Hippocampal formation (tissue), 2 donors: ENCODE results near the gene WWTR1.

Experiments
- DNase-seq, 2 donors: peaks; one replicate each; lab custom pipeline; 2025; lab: John Stamatoyannopoulos, UW

WWTR1 gene

DNA sequence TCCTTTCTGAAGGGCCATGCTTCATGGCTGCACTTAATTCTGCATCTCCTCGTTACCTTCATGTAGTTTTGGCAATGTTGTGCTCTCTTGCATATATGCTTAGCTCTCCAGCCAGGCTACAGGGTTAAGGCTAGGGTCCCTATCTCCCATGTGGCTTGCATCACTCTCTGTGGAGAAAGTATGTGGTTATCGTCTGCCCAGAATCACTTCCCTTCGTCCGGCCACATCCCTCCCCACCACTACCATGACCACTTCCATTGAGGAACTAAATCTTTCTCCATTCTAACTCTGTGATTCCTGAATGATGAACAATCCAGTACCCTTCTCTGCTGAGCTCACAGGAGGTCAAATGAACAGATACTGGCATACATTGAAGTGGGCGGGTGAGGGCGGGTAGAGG lies 34.0 kb downstream of the WWTR1 start:
- no peak for DNase-seq

DNA sequence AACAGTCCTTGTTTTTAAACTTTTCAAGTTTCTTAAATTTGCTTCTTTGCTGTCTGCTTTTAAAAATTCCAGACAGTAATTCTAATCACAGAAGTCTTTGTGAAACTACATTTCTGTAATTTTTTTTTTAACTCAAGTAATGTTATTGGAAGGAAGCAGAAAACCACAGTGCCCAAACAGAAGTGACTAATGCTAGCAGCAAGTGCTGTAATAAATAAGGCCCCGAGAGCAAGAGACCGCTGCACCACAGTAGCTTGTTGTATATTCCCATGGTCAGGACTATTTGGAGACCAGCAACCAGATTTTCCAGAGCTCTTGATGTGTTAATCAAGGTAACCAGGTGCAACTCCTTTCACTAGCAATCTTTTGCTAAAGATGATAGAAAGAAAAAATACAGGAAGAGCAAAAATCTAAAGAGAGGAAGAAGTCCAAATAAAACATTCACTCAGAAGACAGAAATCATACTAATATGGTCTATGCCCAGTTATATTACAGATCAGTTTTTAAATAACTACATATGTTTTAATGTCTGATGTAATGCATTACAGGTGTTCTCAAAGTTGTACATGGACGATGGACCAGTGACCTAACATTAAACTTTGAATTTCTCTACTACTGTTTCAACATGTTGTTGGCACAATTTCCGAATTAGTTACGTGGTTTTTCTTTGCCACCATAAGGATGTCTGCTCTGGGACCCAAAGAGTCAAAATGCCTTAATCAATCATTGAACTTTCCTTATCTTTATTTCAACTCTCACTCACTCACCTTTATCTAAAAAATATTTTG lies 36.4 kb downstream of the WWTR1 start:
- no peak for DNase-seq

DNA sequence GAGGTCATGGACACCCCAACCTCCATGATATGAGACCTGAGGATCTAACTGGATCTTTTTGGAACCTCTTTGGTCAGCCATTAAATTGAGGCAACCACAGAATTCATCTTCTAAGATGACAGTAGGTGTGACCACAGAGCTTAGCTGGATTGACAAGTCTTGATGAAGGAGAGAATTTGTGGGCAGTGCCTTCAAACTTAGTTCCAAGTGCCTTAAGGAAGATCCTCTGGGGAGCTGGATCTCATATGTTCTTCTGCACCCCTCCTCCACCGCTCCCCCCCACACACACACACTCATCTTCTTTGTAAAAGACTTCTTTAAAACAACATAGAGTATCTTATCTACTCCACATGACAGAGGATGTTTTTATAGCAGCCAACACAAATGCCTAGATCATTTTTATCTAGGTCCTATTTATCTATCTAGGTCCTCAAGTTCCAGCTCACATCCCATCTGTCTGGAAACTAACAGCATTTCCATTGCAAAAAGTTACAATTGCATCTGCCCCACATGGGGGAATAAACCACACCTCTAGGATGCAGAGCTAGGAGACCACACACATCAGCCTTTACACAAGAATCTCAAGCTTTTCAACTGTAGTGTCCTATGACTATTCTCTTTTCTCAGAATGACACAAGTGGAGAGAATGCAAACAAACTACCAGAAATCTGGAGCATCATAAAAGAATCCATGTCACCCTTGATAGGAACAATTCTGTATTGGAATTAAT lies 37.4 kb downstream of the WWTR1 start:
- DNase-seq = no peak

DNA sequence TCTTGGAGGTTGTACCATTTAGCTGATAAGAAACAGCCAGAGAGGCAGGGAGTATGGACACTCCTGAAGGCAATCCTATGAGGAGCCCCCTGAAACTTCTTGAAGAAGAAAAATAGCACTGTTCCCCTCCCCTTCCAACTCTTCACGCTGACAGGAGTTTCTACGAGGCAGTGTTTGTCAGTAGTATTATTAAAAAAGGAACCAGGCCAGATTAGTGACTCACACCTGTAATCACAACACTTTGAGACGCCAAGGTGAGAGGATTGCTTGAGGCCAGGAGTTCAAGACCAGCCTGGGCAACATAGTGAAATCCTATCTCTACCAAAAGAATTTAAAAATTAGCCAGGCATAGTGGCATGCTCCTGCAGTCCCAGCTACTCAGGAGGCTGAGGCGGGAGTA lies 38.7 kb downstream of the WWTR1 start:
- no peak for DNase-seq

DNA sequence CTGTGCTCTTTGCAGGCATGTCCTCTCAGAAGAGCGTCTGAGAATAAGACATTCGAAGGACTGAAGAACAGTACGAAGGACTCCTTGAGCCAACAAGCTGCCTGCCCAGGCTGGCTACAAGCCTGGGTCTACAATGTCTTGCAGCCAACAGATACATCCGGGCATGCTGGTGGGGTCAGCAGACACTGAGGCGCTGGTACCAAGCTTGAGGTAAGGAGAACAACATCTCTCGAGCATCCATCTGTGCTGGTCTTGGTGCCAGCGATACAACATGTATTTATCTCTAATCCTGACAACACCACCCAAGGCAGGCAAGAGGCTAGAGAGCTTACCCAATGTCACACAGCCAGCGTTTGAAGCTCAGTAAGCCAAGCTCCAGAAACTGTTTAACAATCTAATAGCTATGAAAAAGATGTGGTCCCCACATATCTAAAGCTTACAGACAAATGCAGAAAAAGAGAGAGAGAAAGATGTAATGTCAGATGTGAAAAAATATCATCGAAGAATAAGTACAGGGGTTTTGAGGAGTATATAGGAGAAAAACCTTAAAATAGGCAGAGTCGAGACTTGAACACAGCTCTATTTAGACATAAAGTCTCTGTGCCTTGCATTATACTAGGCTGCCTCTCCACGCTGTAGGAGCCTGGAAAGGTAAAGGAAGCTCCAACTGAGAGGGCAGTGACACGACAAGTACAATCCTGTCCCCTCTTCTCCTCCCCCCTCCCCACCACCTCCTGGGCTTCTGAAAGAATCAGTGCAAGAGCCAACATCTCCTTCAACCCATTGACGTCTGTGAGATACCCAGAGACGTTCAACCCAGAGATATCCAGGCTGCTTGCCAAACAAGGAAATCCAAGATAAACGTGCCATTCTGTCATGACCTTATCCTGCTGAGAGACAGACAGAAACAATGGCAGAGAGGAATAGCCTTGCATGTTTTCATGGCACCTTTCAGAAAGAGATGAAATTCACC lies 39.4 kb downstream of the WWTR1 start:
- peak in 1 of 2 donors; percentile 5 for DNase-seq

DNA sequence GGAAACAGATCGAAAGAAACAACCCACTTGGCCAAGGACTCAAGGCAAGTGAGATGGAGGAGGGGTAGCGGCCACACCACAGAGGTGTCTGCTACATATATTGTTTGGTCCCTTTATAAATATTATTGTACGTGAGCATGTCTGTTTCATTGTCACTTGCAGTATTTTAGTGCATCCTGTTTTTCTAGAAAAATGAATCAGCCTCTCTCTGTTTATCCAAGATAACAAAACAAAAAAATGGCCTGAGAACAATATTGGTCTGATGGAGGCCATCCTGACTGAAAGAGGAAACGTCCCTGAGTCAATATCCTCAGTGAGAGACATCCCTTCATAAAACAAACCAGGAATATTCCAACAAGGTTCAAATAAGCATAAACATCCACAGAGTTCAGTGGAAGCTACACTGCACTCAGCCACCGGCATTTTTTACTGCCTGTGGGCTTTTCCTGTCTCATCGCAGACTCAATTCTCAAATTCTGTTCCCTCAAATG lies 42.0 kb downstream of the WWTR1 start:
- DNase-seq = no peak

DNA sequence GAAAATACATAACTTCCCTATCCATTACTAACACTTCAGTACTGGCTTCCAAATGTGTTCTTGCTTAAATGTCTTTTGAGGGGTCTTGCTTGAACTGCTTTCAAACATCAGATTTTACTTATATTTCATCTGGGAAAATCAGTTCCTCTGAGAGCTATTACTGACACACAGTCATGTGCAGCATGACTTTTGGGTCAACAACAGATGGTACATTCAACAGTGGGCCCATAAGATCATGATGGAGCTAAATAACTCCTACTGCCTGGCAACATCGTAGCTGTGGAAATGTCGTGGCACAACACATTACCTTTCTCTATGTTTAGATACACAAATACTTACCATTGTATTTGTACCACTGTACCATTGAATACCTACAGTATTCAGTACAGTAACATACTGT lies 43.8 kb downstream of the WWTR1 start:
- no peak for DNase-seq

DNA sequence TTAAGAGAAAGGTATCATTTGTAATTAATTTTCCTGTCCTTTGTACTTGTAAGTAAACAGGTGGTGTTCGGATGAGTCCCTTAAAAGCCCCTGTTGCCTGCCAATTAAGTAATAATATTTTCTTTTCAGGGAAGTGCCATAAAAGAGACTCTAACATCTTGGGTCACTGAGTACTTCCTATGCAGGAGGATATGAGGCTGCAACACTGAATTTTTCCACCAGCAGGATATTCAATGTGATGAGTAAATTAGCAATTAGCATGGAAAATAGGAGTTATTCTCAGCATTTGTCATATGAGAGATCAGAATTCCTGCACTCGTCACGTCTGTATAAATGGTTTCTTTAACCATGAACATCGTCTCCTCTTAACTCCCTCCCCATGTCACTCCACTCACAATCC lies 45.4 kb downstream of the WWTR1 start:
- DNase-seq = no peak

DNA sequence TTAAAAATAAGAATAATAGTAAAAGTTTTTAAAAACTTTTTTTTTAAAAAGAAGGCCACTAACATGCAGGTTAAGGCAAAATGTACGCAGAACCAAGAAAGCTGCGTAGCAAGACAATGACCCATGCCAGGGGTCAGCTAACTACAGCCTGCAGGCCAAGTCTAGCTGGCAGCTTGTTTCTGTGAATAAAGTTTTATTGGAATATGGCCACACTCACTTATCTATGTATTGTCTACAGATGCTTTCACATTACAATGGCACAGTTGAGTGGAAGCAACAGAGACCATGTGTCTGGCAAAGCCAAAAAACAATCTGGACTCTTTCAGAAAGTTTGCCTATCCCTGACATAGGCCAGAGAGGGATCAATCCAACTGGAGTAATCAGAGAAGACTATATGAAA lies 46.7 kb downstream of the WWTR1 start:
- DNase-seq = no peak

DNA sequence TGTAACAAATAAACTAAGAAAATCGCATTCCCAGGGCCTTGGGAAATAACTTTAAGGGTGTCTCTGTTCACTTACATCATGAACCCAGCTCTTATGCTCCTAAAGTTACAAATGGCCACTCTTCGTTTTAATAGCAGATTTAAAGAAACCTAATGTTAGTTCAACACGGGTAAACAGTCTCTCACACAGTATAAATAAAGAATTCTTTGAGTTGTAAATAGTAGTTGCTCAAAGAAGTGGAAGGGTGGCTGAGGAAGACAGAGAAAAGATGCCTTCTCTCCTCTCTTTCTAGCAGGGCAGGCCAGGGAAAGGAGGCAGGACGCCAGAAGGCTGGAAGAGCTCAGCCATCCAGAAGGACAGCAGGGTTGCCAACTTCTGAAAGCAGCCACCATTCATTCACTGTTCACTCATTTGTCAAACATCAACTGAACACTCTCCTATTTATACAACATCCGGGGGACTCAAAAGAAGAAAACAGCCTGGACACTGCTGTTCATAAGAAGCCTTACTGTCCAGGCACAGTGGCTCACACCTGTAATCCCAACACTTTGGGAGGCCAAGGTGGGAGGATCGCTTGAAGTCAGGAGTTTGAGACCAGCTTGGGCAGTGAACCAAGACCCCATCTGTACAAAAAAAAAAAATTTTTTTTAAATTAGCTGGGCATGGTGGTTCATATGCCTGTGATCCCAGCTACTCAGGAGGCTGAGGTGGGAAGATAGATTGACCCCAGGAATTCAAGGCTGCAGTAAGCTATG lies 47.3 kb downstream of the WWTR1 start:
- peak; percentile 37 to 69 for DNase-seq

DNA sequence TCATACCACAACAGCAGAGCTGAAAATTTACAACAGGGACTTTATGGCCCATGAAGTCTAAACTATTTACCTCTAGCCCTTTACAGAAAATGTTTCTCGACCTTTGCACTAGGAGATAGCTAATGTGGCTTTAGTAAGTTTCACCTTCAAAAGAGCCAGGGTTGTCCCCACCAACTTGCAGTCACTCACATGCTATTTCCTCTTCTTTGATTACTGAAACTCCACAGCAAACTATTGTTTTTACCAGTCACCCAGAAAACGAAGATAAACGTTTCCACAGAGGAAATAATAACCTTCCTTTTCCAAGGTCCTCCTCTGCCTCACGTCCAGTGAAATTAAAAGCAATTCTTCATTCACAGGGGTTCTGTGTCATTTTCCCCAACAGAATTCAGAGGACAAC lies 48.2 kb downstream of the WWTR1 start:
- no peak for DNase-seq

DNA sequence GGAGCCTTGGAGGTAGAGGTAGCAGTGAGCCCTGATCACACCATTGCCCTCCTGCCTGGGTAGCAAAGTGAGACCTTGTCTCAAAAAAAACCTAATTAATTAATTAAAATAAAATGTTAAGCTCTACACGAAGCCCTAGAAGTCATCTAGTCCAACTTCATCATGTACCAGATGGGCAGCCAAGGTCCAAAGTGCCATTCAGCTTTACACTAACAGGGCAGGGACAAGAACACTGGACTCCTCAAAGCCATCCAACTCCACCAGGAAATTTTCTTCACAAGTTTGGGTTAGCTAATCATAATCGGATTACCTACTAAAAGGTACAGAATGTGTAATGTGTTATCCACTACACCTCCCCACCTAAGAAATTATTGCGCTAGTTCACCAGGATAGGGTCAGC lies 48.8 kb downstream of the WWTR1 start:
- no peak for DNase-seq

DNA sequence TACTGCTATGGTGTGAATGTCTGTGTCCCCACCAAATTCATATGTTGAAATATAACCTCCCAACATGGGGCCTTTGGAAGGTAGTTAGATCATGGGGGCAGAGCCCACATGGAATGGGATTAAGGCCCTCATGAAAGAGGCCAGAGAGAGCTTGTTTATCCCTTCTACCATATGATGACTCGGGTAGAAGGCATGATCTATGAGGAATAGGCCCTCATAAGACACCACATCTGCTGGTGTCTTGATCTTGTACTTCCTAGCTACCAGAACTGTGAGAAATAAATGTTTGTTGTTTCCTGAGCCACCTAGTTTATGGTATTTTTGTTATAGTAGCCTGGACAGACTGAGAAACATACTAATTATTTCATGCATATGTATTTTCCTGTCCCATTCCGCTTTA lies 51.9 kb downstream of the WWTR1 start:
- DNase-seq = no peak

DNA sequence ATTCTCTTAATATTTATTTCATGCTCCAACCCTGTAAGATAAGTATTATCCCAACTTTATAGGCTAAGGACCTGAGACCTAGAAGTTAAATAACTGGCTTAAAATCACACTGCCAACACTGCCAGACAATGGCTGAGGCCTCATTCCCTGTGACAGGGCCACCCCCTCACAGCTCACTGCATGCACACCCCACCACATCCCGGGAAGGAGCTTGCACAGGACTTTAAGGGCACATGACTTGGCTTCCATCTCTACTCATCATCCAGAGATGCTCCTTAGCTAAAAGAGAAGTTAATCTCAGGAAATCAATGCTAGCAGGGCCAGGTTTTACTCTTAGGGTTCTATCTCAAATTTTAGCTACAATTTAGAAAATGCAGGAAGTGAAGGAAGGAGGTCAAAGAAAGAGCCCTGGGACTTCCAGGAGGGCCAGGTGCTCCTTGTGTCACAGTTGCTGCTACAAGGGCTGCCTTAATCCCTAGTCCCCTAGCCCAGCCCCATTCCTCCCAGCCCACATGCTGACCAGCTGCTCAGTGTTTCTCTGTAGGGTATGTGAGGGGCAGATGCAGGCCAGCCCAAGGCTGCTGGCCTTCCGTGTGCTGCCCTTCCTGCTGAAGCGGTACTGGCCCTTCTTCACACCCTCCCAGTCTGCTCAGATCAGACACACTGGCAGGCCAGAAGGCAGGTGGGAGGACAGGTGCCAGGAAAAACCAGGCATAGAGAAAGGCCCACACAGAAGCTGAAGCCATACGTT lies 53.5 kb downstream of the WWTR1 start:
- DNase-seq = no peak

DNA sequence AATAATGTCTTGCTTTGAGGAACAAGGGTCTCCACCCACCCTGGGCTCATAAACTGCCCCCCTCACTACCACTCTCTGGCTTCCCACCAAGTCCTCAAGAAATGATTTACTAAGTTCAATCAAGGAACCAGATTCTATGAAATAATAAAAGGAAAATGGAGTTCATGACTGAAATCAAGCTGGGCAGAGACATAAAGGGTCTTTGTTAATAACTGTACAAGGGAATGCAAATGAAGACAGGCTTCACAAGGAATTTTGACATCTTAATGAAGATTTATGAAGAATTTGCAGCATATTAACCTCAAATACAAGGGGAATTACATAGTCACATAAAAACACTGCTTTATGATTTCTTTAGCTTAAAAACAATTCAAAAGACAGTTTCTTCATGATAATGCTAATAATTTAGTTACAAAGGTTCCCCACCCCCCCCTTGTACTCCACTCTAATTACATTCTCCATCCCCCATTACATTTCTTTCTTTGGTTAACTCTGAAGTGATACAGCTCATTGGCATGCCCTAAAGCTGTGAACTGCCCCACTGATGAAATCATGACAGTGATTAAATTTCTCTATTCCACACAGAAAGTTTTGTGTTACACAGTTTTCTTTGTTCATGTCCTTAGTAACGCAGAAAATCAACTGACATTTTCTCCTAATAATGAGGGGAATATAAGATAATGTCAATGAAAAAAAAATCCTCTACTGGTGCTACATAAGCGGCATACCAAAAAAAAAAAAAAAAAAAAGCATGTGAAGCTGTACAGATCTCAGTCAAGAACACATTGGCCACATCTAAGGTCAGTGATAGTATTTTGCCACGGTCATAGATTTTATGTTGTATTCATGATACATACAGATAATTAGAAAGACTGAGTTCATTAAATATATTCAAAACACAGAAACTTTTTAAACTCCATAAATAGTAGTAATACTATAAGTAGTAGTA lies 54.4 kb downstream of the WWTR1 start:
- no peak for DNase-seq

DNA sequence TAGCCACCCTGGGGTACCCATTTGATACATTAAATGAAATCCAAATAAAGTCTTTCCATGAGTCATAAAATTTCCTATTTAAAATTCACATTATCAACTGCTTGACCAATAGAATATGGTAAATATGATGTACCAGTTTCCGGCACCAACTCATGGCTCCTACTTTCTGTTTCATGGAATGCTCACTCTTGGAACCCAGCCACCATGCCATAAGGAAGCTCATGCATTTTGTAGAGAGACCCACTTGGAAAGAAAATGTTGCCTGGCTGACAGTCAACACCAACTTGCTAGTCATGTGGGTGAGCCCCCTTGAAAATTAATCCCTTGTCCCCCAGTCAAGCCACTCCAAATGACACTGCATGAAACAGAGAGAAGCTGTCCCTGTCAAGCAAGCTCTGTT lies 57.2 kb downstream of the WWTR1 start:
- no peak for DNase-seq

DNA sequence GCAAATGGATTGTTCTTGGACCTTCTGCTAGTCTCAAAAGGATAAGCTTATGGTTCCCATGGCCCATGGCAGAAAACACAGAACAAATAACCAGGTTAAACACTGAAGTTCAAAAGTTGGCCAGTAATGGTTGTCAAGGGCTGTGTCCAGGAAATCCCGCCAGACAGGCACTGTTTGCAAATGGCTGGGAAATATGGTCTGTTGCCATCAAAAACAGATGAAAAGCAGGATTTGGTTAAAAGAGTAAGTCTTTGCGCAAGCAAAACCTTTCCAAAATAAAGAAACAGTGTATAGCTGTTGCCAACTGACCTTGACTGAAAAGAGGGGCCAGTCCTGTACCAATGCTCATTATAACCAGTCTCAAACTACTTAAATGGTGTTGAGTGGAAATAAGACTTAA lies 58.6 kb downstream of the WWTR1 start:
- peak in 1 of 2 donors; percentile 24 for DNase-seq

DNA sequence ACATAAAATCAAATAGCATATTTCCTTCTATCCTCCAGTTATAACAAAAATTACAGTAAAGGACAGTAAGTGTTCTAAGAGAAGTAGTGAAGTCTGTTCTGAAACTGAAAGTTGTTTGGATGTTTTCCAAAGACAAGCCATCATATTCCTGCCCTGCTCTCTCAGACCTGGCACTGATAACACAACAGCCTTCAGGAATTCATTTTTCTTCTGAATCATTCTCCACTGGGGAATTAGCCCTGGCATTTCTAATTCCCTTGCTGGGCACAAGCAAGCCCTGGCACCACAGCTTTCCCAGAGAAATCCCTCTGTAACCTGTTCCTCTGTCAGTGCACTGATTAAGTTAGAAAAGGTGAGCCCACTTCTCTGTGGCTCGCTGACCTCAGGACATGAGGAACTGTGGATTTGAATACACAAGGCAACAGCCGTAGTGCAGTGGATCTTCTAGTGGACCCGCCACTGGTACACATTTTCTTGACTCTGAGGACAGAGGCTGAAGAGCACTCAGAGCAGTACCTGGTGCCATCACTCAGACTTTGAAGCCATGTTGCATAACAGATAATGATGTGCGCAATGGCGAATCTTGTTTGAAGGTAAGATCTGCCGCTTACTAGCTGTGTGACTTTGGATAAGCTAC lies 61.6 kb downstream of the WWTR1 start:
- no peak for DNase-seq
